ENCODE data around the gene SLC66A2.

DNA sequence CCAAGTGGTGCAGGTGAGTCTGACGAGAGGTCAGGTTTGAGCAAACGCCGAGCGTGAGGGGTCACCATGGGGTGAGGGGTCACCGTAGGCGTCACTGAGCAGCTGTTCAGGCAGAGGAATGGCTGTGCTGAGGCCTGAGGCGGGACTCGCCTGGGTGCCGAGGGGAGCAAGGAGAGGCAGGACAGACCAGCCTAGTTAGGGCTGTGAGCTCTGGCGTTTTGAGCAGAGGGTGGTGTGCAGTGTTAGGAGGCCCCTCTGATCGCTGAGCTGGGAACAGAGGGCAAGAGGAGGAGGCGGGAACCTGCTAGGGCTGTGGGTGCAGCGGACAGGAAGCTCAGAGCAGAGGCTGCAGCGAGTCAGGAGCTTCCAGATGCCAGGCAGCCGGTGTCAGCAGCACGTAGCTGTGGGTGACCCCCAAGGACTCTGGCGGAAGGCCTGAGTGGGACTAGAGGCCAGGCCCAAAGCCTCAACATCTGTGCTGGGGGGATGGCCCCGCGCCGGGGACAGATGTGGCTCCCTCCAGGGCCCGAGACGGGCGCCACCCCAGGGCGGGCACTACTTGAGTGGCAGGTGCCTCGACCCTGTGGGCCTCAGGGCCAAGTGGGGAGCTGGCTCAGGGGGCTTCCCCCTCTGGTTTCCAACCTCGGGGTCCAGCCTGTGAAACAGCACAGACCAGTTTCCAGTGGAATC lies 98.0 kb downstream of the SLC66A2 start:
- TF ChIP-seq, protein P1, sequence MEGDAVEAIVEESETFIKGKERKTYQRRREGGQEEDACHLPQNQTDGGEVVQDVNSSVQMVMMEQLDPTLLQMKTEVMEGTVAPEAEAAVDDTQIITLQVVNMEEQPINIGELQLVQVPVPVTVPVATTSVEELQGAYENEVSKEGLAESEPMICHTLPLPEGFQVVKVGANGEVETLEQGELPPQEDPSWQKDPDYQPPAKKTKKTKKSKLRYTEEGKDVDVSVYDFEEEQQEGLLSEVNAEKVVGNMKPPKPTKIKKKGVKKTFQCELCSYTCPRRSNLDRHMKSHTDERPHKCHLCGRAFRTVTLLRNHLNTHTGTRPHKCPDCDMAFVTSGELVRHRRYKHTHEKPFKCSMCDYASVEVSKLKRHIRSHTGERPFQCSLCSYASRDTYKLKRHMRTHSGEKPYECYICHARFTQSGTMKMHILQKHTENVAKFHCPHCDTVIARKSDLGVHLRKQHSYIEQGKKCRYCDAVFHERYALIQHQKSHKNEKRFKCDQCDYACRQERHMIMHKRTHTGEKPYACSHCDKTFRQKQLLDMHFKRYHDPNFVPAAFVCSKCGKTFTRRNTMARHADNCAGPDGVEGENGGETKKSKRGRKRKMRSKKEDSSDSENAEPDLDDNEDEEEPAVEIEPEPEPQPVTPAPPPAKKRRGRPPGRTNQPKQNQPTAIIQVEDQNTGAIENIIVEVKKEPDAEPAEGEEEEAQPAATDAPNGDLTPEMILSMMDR (IDR thresholded peaks at IDR 0.05) = no peak
- TF ChIP-seq POLR2A (IDR thresholded peaks at IDR 0.05) = no peak
